ENCODE measurements around the gene ZNF773.
"Not testable (repeated sequence)": the region's sequence is repeated elsewhere in the genome, so short reads cannot be mapped to it uniquely, and the experiment has no call there.

The ZNF773 gene

DNA sequence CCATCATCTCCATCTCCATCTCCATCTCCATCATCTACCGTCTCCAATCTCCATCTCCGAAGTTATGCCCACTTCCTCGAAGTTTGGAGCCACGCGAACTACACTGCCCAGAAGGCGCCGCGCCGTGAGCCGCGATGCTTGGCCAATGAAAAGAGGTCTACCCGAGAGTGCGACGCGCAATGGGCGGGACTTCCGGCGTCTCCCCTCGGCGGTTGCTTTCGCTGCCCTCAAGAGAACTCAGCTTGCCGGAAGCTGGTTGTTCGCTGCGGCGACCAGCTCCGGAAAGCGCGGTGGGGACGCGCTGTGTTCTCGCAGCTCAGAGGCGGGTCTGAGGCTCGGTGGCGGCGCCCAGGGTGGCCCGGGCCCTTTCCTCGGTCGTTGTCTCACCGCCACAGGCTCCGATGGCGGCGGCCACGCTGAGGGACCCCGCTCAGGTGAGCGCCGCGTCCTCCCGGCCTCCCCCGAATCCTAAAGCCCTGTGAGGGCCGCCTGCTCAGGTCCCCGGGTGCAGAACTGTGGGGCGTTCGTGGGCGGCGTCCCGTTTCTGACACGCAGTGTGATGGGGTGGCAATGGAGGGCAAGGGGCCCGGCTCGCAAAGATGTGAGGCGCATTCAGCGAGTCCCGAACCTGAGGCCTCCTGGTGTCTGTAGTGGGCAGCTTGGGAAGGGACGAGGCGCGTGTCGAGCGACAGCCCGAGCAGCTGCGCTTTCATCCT lies at the start of gene ZNF773:
ZNF773 (plus strand) TSS at position 259 of the 716 bp plus-strand sequence; CDS start at position 402, 143 bp downstream.
- peak; percentile 98 for TF ChIP-seq POLR2A (IDR thresholded peaks at IDR 0.05; ENCODE audit: low read depth, low read length)
- DNase-seq (ENCODE audit: insufficient read length, low spot score) (peak; percentile 98), FAIRE-seq (peak; percentile 27)

DNA sequence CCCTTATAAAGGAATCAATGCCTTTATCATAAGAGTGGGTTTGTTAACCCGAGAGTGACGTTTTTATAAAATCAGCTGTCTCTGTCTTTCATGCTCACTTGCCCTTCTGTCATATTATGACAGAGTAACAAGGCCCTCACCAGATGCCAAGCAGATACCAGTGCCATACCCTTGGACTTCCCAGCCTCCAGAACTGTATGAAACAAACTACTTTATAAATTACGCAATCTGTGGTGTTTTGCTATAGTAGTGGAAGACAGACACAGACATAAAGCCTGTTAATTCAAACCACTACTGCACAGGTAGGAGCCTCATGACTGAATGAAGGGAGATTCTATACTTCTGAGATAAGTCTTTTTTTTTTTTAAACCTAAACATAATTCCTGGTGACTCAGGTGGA lies 47.4 kb upstream of the ZNF773 start:
- TF ChIP-seq POLR2A (IDR thresholded peaks at IDR 0.05; ENCODE audit: low read depth, low read length): no peak
- DNase-seq (ENCODE audit: insufficient read length, low spot score) (no peak), FAIRE-seq (no peak)

DNA sequence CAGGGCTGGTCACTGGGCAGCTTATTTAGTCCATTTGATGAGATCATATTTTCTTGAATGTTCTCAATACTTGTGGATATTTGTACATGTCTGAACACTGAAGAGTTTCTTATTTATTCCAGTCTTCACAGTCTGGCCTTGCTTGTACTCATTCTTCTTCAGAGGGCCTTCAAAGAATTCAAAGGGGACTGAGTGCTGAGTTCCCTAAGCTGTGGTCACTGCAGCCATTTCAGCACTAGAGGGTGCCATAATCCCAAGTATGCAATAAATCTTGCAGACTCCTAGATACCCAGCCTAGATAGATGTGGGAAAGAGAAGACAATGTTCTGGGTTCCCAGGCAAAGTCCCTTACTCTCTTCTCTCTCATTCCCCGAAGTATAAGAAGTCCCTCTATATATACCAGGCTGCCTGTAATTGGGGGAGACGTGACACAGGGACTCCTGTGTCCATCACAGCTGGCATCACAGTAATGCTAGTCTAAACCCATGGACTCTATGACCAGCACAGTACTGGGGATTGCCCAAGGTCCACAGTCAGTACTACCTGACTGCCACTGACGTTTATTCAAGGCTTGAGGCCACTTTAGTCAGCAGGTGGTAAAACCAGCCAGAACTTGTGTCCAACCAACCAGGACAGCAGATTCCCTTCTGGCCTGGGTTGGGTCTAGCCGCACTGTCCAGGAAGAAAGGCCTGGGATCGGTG lies 33.9 kb upstream of the ZNF773 start:
- DNase-seq (ENCODE audit: insufficient read length, low spot score): peak; percentile 33
- FAIRE-seq: peak; percentile 96
- no peak for TF ChIP-seq POLR2A (IDR thresholded peaks at IDR 0.05; ENCODE audit: low read depth, low read length)

DNA sequence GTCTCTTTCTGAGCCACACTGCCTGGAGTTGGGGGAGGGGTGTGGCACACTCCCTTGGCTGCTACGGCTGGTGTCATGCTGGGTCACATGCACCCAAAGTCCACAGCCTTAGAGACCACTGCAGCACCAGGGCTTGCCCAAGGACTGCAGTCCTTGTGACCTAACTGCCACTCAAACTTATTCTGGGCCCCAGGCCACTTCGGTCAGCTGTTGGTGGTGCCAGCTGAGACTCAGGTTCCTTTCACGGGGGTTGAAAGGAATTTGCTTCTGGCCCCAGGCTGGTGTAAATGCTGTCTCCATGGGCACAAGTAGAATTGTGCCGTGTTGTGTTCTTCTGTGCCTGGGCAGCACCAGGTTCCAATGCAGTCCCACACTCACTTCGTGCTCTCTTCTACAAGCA lies 33.2 kb upstream of the ZNF773 start:
- no peak for DNase-seq (ENCODE audit: insufficient read length, low spot score)
- no peak for FAIRE-seq
- no peak for TF ChIP-seq POLR2A (IDR thresholded peaks at IDR 0.05; ENCODE audit: low read depth, low read length)

DNA sequence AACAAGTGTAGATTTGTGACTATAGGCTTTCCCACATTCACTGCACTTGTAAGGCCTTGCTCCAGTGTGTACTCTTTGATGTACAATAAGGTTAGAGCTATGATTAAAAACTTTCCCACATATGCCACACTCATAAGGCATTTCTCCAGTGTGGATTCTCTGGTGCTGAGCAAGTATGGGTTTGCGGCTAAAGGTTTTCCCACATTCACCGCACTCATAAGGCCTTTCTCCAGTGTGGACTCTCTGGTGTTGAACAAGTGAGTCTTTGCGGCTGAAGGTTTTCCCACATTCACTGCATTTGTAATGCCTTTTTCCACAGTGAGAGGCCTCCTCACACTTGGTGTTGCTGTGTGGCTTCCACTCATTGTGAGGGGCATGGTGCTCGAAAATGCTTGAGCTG lies 26.1 kb upstream of the ZNF773 start:
- TF ChIP-seq POLR2A (IDR thresholded peaks at IDR 0.05; ENCODE audit: low read depth, low read length): no peak
- FAIRE-seq: no peak

DNA sequence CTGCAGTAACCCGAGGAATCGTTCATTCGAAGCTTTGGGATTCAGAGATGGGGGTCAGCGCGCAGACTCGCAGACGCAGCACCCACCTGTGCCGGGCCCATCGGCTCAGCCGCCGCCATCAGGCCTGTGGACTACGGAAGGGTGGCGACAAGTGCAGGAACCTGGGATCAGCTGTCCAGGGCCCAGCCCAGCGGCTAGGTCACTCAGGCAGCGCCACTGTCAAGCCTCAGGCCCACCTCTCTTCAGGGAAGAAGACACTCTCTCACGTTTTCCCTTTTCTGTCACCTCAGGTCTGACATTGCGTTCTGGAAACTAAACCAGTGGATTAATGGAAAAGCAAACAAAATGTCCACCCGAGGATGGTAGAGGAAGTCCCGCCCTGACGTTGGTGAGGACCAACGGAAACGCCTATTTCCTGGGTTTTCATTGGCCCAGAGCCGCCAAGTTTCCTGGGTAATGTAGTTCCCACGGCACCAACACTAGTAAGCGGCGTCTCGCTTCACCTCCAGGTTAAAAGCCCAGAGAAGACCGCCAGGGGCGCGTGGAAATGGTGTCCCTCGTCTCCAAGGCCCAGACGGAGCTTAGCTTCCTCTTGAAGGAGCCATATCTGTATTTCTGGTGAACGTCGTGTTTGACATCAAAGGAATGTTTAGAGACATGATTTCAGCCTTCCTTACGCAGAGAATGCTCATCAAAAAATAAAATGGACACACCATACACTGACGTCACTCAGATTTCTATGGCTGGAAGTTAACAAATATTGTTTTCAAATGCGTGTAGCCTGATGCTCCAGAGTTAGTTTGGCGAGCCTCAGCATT lies 22.3 kb upstream of the ZNF773 start, which contains the start of gene ZNF772:
ZNF772 (minus strand) TSS at position 376 of the 818 bp plus-strand sequence; CDS start at position 119, 257 bp downstream.
- DNase-seq (ENCODE audit: insufficient read length, low spot score): peak; percentile 90
- peak; percentile 9; the same call in 1 of the 2 replicates for TF ChIP-seq POLR2A (IDR thresholded peaks at IDR 0.05; ENCODE audit: low read depth, low read length)
- no peak for FAIRE-seq

More for the DNA sequence above, 26.1 kb upstream of the ZNF773 start:
- DNase-seq (ENCODE audit: insufficient read length, low spot score): no peak

DNA sequence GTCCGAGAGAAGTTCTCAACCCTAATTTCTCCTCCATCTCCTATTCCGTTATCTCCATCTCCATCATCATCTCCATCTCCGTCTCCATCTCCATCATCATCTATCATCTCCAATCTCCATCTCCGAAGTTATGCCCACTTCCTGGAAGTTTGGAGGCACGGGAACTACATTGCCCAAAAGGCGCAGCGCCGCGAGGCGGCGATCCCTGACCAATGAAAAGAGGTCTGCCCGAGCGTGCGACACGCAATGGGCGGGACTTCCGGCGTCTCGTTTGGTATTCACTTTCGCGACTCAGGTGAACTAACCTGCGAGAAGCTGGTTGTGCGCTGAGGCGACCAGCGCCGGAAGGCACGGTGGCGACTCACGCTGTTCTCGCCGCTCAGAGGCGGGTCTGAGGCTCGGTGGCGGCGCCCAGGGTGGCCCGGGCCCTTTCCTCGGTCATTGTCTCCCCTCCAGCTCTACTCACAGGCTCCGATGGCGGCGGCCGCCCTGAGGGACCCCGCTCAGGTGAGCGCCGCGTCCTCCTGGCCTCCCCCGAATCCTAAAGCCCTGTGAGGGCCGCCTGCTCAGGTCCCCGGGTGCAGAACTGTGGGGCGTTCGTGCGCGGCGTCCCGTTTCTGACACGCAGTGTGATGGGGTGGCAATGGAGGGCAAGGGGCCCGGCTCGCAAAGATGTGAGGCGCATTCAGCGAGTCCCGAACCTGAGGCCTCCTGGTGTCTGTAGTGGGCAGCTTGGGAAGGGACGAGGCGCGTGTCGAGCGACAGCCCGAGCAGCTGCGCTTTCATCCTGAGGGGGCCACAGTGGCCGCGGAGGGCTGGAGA lies 12.1 kb upstream of the ZNF773 start, which contains the start of gene ZNF419:
ZNF419 (plus strand) TSS at position 274 of the 822 bp plus-strand sequence; CDS start at position 475, 201 bp downstream.
- not testable (repeated sequence) for FAIRE-seq
- DNase-seq (ENCODE audit: insufficient read length, low spot score): peak; percentile 99
- peak; percentile 67 for TF ChIP-seq POLR2A (IDR thresholded peaks at IDR 0.05; ENCODE audit: low read depth, low read length)

DNA sequence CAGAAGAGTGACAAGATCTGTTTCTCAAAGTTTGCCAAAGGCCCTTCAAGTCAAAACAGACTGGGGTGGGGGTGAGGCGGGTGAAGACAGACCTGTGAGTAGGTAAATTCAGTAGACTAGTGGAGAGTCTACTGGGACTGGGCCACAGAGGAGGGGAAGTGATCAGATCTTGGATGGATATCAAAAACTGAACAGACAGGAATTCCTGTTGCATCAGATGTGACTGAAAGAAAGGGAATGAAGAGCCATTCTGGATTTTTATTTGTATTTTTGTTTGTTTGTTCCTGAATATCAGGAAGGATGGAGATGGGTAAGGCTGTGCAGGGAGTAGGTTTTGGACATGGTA lies 11.5 kb upstream of the ZNF773 start:
- not testable (repeated sequence) for FAIRE-seq; DNase-seq (ENCODE audit: insufficient read length, low spot score)

- not testable (repeated sequence) for DNase-seq (ENCODE audit: insufficient read length, low spot score); FAIRE-seq
These were observed 432 bp upstream of the ZNF773 start for GRCh38 chr19:57499332-57499679.

GRCh38 chr19:57500400-57500799 lies 662 bp downstream of the ZNF773 start:
- not testable (repeated sequence) for FAIRE-seq; DNase-seq (ENCODE audit: insufficient read length, low spot score)

DNA sequence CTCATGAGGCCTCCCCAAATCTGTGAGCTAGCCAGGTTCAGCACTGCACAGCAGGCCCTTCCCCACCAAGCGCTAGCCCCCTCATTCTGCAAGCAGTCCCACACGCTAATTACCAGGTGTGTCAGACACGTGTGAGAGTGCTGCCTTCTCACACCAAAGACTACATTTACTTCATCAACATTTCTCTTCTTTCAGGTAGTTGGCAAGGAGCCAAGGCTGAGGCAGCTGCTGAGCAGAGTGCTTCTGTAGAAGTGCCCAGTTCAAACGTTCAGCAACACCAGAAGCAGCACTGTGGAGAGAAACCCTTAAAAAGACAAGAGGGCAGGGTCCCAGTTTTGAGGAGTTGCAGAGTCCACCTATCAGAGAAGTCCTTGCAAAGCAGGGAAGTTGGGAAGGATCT lies 6.4 kb downstream of the ZNF773 start:
- DNase-seq (ENCODE audit: insufficient read length, low spot score): no peak
- no peak for TF ChIP-seq POLR2A (IDR thresholded peaks at IDR 0.05; ENCODE audit: low read depth, low read length)
- FAIRE-seq: no peak

DNA sequence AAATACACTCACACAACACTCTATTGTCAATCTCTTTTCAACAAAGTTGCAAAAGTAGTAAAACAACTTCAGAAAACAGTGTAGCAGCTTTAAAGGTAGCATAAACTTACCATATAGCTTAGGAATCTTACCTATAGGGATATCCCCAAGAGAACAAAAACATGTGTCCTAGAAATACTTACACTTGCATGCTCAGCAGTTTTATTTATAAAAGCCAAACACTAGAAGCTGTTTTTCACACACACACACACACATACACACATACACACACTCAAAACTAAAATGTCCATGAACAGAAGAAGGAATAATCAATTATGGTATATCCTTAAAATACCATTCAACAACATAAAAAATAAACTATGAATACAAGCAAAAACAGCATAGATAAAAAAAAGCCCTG lies 11.7 kb downstream of the ZNF773 start:
- no peak for TF ChIP-seq POLR2A (IDR thresholded peaks at IDR 0.05; ENCODE audit: low read depth, low read length)
- no peak for DNase-seq (ENCODE audit: insufficient read length, low spot score)
- no peak for FAIRE-seq

DNA sequence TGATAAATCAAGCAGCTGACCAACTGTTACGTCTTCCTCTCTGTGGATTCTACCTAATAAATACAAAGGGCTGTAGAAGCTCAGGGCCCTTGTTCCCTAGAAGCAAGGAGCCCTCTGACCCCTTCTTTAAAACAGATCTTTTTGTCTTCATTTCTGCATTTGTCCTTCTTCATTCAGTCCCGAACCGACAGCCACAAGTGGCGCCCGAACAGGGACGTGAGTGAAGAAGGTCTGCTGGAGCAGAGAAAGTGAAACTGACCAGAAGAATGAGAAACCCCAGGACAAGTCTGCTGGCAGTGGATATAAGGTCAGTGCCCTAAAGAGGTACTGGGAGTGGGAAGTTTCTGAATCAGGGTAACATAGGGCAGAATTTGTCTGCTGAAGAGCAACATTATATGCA lies 13.1 kb downstream of the ZNF773 start:
- no peak for TF ChIP-seq POLR2A (IDR thresholded peaks at IDR 0.05; ENCODE audit: low read depth, low read length)
- DNase-seq (ENCODE audit: insufficient read length, low spot score) (no peak), FAIRE-seq (no peak)
